H9 (cell line): ENCODE measurements around the gene DLG1. TPM values are rescaled to one million over a fixed set of nuclear protein-coding genes. Genes with fewer than 3 reads are reported as not detected.

Source experiments
- DNase-seq: peaks from one replicate; pipeline ENCODE4 v3.0.0-alpha.2; 2017
- H2AFZ ChIP-seq: one replicate; pipeline ENCODE4 v1.6.1; 2013; ENCODE audit warnings: mild to moderate bottlenecking, low read length, control low read depth, moderate library complexity
- H2AK5ac ChIP-seq: 2 replicates; pipeline ENCODE4 v1.6.1; 2013; ENCODE audit warnings: low read length, control low read depth, mixed read lengths; ENCODE audit not compliant: insufficient read length
- H2BK120ac ChIP-seq: one replicate; pipeline ENCODE4 v1.6.1; 2013; ENCODE audit warnings: low read depth, mild to moderate bottlenecking, low read length, control low read depth, inconsistent platforms; ENCODE audit not compliant: poor library complexity, severe bottlenecking
- H2BK12ac ChIP-seq: 2 replicates; pipeline ENCODE4 v1.6.1; 2013; ENCODE audit warnings: low read length, control low read depth, mixed read lengths, low read depth; ENCODE audit not compliant: insufficient read length
- H2BK15ac ChIP-seq: 2 replicates; pipeline ENCODE4 v1.6.1; 2013; ENCODE audit warnings: low read depth, low read length, control low read depth
- H2BK20ac ChIP-seq: one replicate; pipeline ENCODE4 v1.6.1; 2013; ENCODE audit warnings: low read depth, mild to moderate bottlenecking, low read length, control low read depth, inconsistent platforms; ENCODE audit not compliant: poor library complexity, severe bottlenecking
- H2BK5ac ChIP-seq: 2 replicates; pipeline ENCODE4 v1.6.1; 2013; ENCODE audit warnings: low read length, control low read depth, mixed read lengths; ENCODE audit not compliant: insufficient read length
- H3K14ac ChIP-seq: 2 replicates; pipeline ENCODE4 v1.6.1; 2013; ENCODE audit warnings: low read length, control low read depth; ENCODE audit not compliant: insufficient read depth
- H3K18ac ChIP-seq: 2 replicates; pipeline ENCODE4 v1.6.1; 2013; ENCODE audit warnings: low read depth, mild to moderate bottlenecking, mixed read lengths, low read length, control low read depth; ENCODE audit not compliant: insufficient read length
- H3K23ac ChIP-seq: 2 replicates; pipeline ENCODE4 v1.6.1; 2013; ENCODE audit warnings: low read length, control low read depth, mixed read lengths, low read depth; ENCODE audit not compliant: insufficient read length
- H3K23me2 ChIP-seq: 2 replicates; pipeline ENCODE4 v1.6.1; 2013; ENCODE audit warnings: low read depth, mild to moderate bottlenecking, mixed read lengths, low read length, control low read depth; ENCODE audit not compliant: insufficient read length, poor library complexity, severe bottlenecking
- H3K27ac ChIP-seq: 2 replicates; pipeline ENCODE4 v1.5.1; 2013; ENCODE audit warnings: low read length, control low read depth, mixed read lengths, low read depth; ENCODE audit not compliant: insufficient read length
- H3K27me3 ChIP-seq: 2 replicates; pipeline ENCODE4 v1.6.1; 2013; ENCODE audit warnings: low read length, control low read depth, inconsistent platforms; ENCODE audit not compliant: insufficient read depth
- H3K4ac ChIP-seq: 2 replicates; pipeline ENCODE4 v1.6.1; 2013; ENCODE audit warnings: low read depth, mild to moderate bottlenecking, control low read depth, inconsistent platforms, low read length, moderate library complexity
- H3K4me1 ChIP-seq: 2 replicates; pipeline ENCODE4 v1.6.1; 2013; ENCODE audit warnings: low read length, control low read depth, inconsistent platforms; ENCODE audit not compliant: insufficient read depth
- H3K4me2 ChIP-seq: 2 replicates; pipeline ENCODE4 v1.6.1; 2013; ENCODE audit warnings: low read length, control low read depth, mixed read lengths; ENCODE audit not compliant: insufficient read length, insufficient read depth
- H3K56ac ChIP-seq: 2 replicates; pipeline ENCODE4 v1.6.1; 2013; ENCODE audit warnings: low read depth, mild to moderate bottlenecking, mixed read lengths, low read length, control low read depth; ENCODE audit not compliant: insufficient read length
- H3K79me1 ChIP-seq: 2 replicates; pipeline ENCODE4 v1.6.1; 2013; ENCODE audit warnings: low read depth, mild to moderate bottlenecking, moderate library complexity, low read length, control low read depth, inconsistent platforms; ENCODE audit not compliant: insufficient read depth, poor library complexity, severe bottlenecking
- H3K79me2 ChIP-seq: 2 replicates; pipeline ENCODE4 v1.6.1; 2013; ENCODE audit warnings: low read length, control low read depth, inconsistent platforms; ENCODE audit not compliant: insufficient read depth
- H3K9ac ChIP-seq: 2 replicates; pipeline ENCODE4 v1.6.1; 2013; ENCODE audit warnings: low read length, control low read depth, mixed read lengths; ENCODE audit not compliant: insufficient read length; ENCODE audit errors: extremely low read depth
- H3K9me3 ChIP-seq: one replicate; pipeline ENCODE4 v1.6.1; 2013; ENCODE audit warnings: low read depth, low read length, inconsistent platforms; ENCODE audit not compliant: control insufficient read depth
- H3T11ph ChIP-seq: one replicate; pipeline ENCODE4 v1.6.1; 2013; ENCODE audit warnings: mild to moderate bottlenecking, low read length, control low read depth, inconsistent platforms
- H4K20me1 ChIP-seq: one replicate; pipeline ENCODE4 v1.6.1; 2013; ENCODE audit not compliant: control insufficient read depth, insufficient read length, insufficient read depth
- H4K5ac ChIP-seq: 2 replicates; pipeline ENCODE4 v1.6.1; 2013; ENCODE audit warnings: low read depth, mild to moderate bottlenecking, mixed read lengths, low read length, control low read depth; ENCODE audit not compliant: insufficient read length
- H4K8ac ChIP-seq: replicated peaks from 2 replicates; pipeline ENCODE4 v1.6.1; 2013; ENCODE audit warnings: low read length, control low read depth, mixed read lengths, low read depth; ENCODE audit not compliant: insufficient read length
- H4K91ac ChIP-seq: 2 replicates; pipeline ENCODE4 v1.6.1; 2013; ENCODE audit warnings: low read depth, mild to moderate bottlenecking, moderate library complexity, mixed read lengths, low read length, control low read depth; ENCODE audit not compliant: insufficient read length
- H3K27ac Mint-ChIP-seq, 3 experiments: 2 replicates in 2 of 3; 3 replicates in 1 of 3; pipeline ENCODE4 v1.8.0; 2020 to 2021; ENCODE audit warnings: mixed read lengths in 3 of 3, mild to moderate bottlenecking in 1 of 3, moderate library complexity in 1 of 3
- H3K27me3 Mint-ChIP-seq: 2 replicates; pipeline ENCODE4 v1.8.0; 2021; ENCODE audit warnings: low read depth, mild to moderate bottlenecking, moderate library complexity, mixed read lengths
- H3K36me3 Mint-ChIP-seq, 3 experiments: 2 replicates in 2 of 3; 3 replicates in 1 of 3; pipeline ENCODE4 v1.8.0; 2020 to 2021; ENCODE audit warnings: low read depth in 3 of 3, mixed read lengths in 3 of 3; ENCODE audit not compliant: insufficient read depth in 1 of 3
- H3K4me1 Mint-ChIP-seq, 2 experiments: 2 replicates each; pipeline ENCODE4 v1.8.0; 2020; ENCODE audit warnings: mixed read lengths in 2 of 2
- H3K4me3 Mint-ChIP-seq, 2 experiments: 2 replicates in 1 of 2; 3 replicates in 1 of 2; pipeline ENCODE4 v1.8.0; 2020 to 2021; ENCODE audit warnings: mild to moderate bottlenecking in 2 of 2, mixed read lengths in 2 of 2, moderate library complexity in 1 of 2
- H3K9me3 Mint-ChIP-seq, 2 experiments: 2 replicates in 1 of 2; 3 replicates in 1 of 2; pipeline ENCODE4 v1.8.0; 2020; ENCODE audit warnings: mild to moderate bottlenecking in 2 of 2, mixed read lengths in 2 of 2, moderate library complexity in 1 of 2
- whole genome bisulfite sequencing: extraction: QIAGEN DNeasy Blood & Tissue Kit; methylation state at CpG from one replicate; pipeline ENCODE4 v1.1.7; 2013; ENCODE audit warnings: missing lambda C conversion rate, low lambda C conversion rate, mixed read lengths; ENCODE audit not compliant: insufficient read length; ENCODE audit errors: extremely low coverage; 5-methylcytosine and 5-hydroxymethylcytosine counted together
- total RNA-seq: library from RNA; stranded (reverse); gene quantifications from 2 replicates; pipeline ENCODE4 v1.2.1, GENCODE V29; 2021
- TF ChIP-seq, protein P1 (sequence below): fragments of 200-600 bp; sonication (generic); conservative IDR thresholded peaks from 3 replicates; pipeline ENCODE4 v1.8.0; 2021; ENCODE audit warnings: antibody characterized with exemption, mild to moderate bottlenecking

The DLG1 gene
- total RNA-seq, 1 experiment from 2014 or later = 84.1 TPM

DNA sequence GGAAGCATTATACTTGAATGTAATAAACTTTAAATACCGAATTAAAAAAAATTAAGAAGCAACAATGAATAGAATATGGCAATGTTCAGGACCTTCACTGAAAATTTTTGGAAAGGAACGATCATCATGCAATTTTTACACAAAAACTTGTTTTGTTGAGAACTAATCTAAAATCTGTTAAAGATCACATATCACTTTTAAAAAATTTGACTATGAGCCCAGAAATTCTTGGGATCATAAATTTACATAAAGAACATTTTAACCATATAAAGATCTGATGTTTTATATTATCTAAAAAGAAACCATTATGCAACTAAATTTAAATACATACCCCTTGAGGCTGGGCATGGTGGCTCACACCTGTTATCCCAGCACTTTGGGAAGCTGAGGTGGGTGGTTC, 192.6 kb downstream of the DLG1 start:
- no peak overlapping the region for H3K9ac ChIP-seq
- no peaks in the 10 kb centered on the region for H3K27me3 Mint-ChIP-seq
- H3K4me2 ChIP-seq = no peak overlapping the region

More for the DNA sequence above, 192.6 kb downstream of the DLG1 start:
- Histone ChIP-seq H4K91ac (no peak overlapping the region), H2BK120ac (no peak overlapping the region), H3K4ac (no peak overlapping the region), H3K27ac (no peak overlapping the region), H3K4me1 (no peaks in the 10 kb centered on the region), H3K27me3 (no peaks in the 10 kb centered on the region), H2AFZ (no peak overlapping the region), H4K5ac (no peak overlapping the region), H4K8ac (no peak overlapping the region), H3T11ph (no peak overlapping the region), H3K23me2 (no peaks in the 10 kb centered on the region), H2BK5ac (no peak overlapping the region), H3K56ac (no peak overlapping the region), H4K20me1 (no peaks in the 10 kb centered on the region), H3K23ac (no peak overlapping the region), H2BK15ac (no peak overlapping the region), H3K18ac (no peak overlapping the region), H2AK5ac (no peak overlapping the region), H2BK20ac (no peak overlapping the region), H2BK12ac (no peak overlapping the region), H3K14ac (no peak overlapping the region), H3K79me2 (no peaks in the 10 kb centered on the region), H3K9me3 (no peaks in the 10 kb centered on the region), H3K79me1 (no peaks in the 10 kb centered on the region)
- Mint-ChIP-seq H3K36me3 (peaks cover 0 to 28% (median 28%) of the 10 kb centered on the region in 3 experiments; a peak in 5 of 7 replicates), H3K4me3 (no peak overlapping the region), H3K4me1 (no peaks in the 10 kb centered on the region), H3K9me3 (no peaks in the 10 kb centered on the region), H3K27ac (no peak overlapping the region)
- no CpG with 5 or more reads among the region's 2 CpGs for WGBS
- no peak for DNase-seq
- TF ChIP-seq, protein P1, sequence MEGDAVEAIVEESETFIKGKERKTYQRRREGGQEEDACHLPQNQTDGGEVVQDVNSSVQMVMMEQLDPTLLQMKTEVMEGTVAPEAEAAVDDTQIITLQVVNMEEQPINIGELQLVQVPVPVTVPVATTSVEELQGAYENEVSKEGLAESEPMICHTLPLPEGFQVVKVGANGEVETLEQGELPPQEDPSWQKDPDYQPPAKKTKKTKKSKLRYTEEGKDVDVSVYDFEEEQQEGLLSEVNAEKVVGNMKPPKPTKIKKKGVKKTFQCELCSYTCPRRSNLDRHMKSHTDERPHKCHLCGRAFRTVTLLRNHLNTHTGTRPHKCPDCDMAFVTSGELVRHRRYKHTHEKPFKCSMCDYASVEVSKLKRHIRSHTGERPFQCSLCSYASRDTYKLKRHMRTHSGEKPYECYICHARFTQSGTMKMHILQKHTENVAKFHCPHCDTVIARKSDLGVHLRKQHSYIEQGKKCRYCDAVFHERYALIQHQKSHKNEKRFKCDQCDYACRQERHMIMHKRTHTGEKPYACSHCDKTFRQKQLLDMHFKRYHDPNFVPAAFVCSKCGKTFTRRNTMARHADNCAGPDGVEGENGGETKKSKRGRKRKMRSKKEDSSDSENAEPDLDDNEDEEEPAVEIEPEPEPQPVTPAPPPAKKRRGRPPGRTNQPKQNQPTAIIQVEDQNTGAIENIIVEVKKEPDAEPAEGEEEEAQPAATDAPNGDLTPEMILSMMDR = no peak
